Measurements from ENCODE around the gene GCK. TPM values are rescaled to one million over a fixed set of nuclear protein-coding genes. Genes with fewer than 3 reads are reported as not detected.

Gene GCK
- total and polyA plus RNA-seq, 4 donors, result 0.09 to 12.7 (median 0.44) TPM

DNA sequence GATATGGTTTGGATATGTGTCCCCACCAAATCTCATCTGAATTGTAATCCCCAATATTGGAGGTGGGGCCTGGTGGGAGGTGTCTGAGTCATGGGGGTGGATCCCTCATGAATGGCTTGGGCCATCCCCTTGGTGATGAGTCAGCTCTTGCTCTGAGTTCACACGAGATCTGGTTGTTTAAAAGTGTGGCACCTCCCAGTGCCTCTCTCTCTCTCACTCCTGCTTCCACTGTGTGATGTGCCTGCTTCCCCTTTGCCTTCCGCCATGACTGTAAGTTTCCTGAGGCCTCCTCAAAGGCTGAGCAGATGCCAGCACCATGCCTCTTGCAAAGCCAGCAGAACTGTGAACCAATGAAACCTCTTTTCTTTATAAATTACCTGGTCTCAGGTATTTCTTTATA, 4.8 kb upstream of the GCK start:
- no peak overlapping the region for H3K9ac ChIP-seq (ENCODE audit: low read depth in 1 of 2, low read length in 2 of 2)
- no peaks in the 10 kb centered on the region for H3K9me3 ChIP-seq (ENCODE audit: control insufficient read depth in 4 of 4, low read length in 3 of 4)
- H3K4me1 ChIP-seq (ENCODE audit: control insufficient read depth in 4 of 4, insufficient read depth in 4 of 4, low read length in 3 of 4), result peaks cover 0 to 5% (median 0%) of the 10 kb centered on the region in 4 donors
- no peaks in the 10 kb centered on the region for H3K36me3 ChIP-seq (ENCODE audit: control insufficient read depth in 4 of 4, insufficient read depth in 3 of 4, low read depth in 1 of 4, low read length in 3 of 4)
- no peak for DNase-seq (ENCODE audit: low spot score)
- 81% methylated on average over 2 of the region's 2 CpGs for WGBS
- H3K27ac ChIP-seq (ENCODE audit: low read depth in 1 of 2, low read length in 2 of 2), result no peak overlapping the region
- TF ChIP-seq FOXA2 (IDR thresholded peaks at IDR 0.05), result no peak
- no peaks in the 10 kb centered on the region for H3K27me3 ChIP-seq (ENCODE audit: control insufficient read depth in 4 of 4, insufficient read depth in 4 of 4, low read length in 3 of 4)
- H3K4me3 ChIP-seq (ENCODE audit: low read depth in 1 of 3, low read length in 3 of 3), result no peak overlapping the region

DNA sequence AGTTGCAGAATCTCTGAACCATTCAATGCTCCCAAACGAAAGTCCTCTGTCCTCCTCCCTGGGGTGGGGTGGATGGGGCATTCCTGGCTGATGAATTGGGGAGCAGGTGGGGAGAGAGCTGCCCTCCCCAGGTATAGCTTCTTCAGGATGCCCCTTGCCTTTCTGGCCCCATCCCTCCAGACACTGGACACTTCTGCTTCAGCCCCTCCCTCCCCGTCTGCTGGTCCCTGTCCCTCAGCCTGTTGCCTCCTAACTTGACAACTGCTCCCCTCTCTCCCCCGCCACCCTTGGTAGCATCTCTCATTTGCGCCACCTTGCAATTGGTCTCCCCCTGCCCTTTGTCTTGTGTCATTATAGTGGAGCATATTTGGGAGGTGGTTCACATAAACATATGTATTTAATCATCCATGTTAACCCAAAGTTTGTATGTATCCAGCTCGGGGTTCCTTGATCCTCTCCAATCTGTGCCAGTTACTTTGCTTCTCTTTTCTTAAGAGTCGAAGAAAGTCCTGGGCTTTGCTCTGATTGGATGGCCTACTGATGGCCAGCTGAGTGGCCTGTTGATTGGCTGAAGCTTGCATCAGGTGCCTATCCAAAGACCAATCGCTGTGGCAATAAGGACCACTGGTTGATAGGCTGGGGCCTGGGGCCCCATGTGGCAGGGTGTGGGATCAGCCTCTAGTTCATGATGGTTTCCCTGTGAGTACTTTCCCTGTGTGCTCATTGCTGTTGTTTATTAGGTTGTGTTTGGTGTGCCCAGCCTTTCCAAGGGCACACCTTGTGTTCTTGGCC, 4.0 kb upstream of the GCK start:
- DNase-seq (ENCODE audit: low spot score), result no peak
- 84% methylated on average over 7 of the region's 7 CpGs for WGBS
- no peak overlapping the region for H3K9ac ChIP-seq (ENCODE audit: low read depth in 1 of 2, low read length in 2 of 2)
- no peaks in the 10 kb centered on the region for H3K9me3 ChIP-seq (ENCODE audit: control insufficient read depth in 4 of 4, low read length in 3 of 4)
- H3K4me1 ChIP-seq (ENCODE audit: control insufficient read depth in 4 of 4, insufficient read depth in 4 of 4, low read length in 3 of 4), result peaks cover 0 to 6% (median 2%) of the 10 kb centered on the region in 4 donors
- H3K27me3 ChIP-seq (ENCODE audit: control insufficient read depth in 4 of 4, insufficient read depth in 4 of 4, low read length in 3 of 4), result no peaks in the 10 kb centered on the region
- no peaks in the 10 kb centered on the region for H3K36me3 ChIP-seq (ENCODE audit: control insufficient read depth in 4 of 4, insufficient read depth in 3 of 4, low read depth in 1 of 4, low read length in 3 of 4)
- no peak overlapping the region for H3K4me3 ChIP-seq (ENCODE audit: low read depth in 1 of 3, low read length in 3 of 3)
- H3K27ac ChIP-seq (ENCODE audit: low read depth in 1 of 2, low read length in 2 of 2), result no peak overlapping the region
- TF ChIP-seq HNF4G (IDR thresholded peaks at IDR 0.05), result no peak

DNA sequence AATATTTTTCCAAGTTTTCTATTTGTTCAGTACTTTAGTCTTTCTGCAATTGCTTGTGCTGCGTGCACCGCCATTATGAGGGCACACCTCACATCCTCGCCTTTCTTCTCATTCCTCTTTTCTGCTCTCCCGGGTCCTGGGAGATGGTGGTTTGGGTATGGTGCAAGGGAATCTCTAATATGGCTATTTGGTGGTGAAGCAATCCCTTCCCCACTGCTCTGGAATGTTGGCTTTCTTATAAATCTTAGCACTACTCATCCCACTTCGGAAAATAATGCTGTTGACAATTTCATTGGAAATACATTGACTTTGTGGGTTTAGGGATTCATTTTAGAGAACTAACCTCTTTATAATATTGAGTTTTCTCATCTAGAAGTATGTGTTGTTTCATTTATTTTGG, 1.9 kb upstream of the GCK start:
- Histone ChIP-seq H3K36me3 (ENCODE audit: control insufficient read depth in 4 of 4, insufficient read depth in 3 of 4, low read depth in 1 of 4, low read length in 3 of 4) (no peaks in the 10 kb centered on the region), H3K27me3 (ENCODE audit: control insufficient read depth in 4 of 4, insufficient read depth in 4 of 4, low read length in 3 of 4) (no peaks in the 10 kb centered on the region), H3K4me1 (ENCODE audit: control insufficient read depth in 4 of 4, insufficient read depth in 4 of 4, low read length in 3 of 4) (peaks cover 0 to 10% (median 5%) of the 10 kb centered on the region in 4 donors), H3K27ac (ENCODE audit: low read depth in 1 of 2, low read length in 2 of 2) (no peak overlapping the region), H3K9me3 (ENCODE audit: control insufficient read depth in 4 of 4, low read length in 3 of 4) (no peaks in the 10 kb centered on the region), H3K9ac (ENCODE audit: low read depth in 1 of 2, low read length in 2 of 2) (no peak overlapping the region), H3K4me3 (ENCODE audit: low read depth in 1 of 3, low read length in 3 of 3) (no peak overlapping the region)
- TF ChIP-seq RAD21 (IDR thresholded peaks at IDR 0.05) (no peak), FOXA2 (IDR thresholded peaks at IDR 0.05) (no peak), YY1 (IDR thresholded peaks at IDR 0.05) (no peak), RXRA (IDR thresholded peaks at IDR 0.05) (no peak), NR2F2 (IDR thresholded peaks at IDR 0.05) (no peak), JUND (IDR thresholded peaks at IDR 0.05) (no peak), GABPA (IDR thresholded peaks at IDR 0.05 in 1 of 2, conservative IDR thresholded peaks at IDR 0.05 in 1 of 2) (no peak), TAF1 (conservative IDR thresholded peaks at IDR 0.05) (no peak), HNF4G (IDR thresholded peaks at IDR 0.05) (no peak), EGR1 (IDR thresholded peaks at IDR 0.05; ENCODE audit: low read depth in 2 of 2) (no peak), HNF4A (conservative IDR thresholded peaks at IDR 0.05) (no peak), SP1 (IDR thresholded peaks at IDR 0.05) (no peak), FOXA1 (IDR thresholded peaks at IDR 0.05) (no peak)
- TF ChIP-seq, protein P1, sequence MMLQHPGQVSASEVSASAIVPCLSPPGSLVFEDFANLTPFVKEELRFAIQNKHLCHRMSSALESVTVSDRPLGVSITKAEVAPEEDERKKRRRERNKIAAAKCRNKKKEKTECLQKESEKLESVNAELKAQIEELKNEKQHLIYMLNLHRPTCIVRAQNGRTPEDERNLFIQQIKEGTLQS (IDR thresholded peaks at IDR 0.05), result no peak
- TF ChIP-seq, protein P2, sequence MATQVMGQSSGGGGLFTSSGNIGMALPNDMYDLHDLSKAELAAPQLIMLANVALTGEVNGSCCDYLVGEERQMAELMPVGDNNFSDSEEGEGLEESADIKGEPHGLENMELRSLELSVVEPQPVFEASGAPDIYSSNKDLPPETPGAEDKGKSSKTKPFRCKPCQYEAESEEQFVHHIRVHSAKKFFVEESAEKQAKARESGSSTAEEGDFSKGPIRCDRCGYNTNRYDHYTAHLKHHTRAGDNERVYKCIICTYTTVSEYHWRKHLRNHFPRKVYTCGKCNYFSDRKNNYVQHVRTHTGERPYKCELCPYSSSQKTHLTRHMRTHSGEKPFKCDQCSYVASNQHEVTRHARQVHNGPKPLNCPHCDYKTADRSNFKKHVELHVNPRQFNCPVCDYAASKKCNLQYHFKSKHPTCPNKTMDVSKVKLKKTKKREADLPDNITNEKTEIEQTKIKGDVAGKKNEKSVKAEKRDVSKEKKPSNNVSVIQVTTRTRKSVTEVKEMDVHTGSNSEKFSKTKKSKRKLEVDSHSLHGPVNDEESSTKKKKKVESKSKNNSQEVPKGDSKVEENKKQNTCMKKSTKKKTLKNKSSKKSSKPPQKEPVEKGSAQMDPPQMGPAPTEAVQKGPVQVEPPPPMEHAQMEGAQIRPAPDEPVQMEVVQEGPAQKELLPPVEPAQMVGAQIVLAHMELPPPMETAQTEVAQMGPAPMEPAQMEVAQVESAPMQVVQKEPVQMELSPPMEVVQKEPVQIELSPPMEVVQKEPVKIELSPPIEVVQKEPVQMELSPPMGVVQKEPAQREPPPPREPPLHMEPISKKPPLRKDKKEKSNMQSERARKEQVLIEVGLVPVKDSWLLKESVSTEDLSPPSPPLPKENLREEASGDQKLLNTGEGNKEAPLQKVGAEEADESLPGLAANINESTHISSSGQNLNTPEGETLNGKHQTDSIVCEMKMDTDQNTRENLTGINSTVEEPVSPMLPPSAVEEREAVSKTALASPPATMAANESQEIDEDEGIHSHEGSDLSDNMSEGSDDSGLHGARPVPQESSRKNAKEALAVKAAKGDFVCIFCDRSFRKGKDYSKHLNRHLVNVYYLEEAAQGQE (IDR thresholded peaks at IDR 0.05), result no peak
- TF ChIP-seq, protein P3, sequence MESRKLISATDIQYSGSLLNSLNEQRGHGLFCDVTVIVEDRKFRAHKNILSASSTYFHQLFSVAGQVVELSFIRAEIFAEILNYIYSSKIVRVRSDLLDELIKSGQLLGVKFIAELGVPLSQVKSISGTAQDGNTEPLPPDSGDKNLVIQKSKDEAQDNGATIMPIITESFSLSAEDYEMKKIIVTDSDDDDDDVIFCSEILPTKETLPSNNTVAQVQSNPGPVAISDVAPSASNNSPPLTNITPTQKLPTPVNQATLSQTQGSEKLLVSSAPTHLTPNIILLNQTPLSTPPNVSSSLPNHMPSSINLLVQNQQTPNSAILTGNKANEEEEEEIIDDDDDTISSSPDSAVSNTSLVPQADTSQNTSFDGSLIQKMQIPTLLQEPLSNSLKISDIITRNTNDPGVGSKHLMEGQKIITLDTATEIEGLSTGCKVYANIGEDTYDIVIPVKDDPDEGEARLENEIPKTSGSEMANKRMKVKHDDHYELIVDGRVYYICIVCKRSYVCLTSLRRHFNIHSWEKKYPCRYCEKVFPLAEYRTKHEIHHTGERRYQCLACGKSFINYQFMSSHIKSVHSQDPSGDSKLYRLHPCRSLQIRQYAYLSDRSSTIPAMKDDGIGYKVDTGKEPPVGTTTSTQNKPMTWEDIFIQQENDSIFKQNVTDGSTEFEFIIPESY (IDR thresholded peaks at IDR 0.05), result no peak
- TF ChIP-seq, protein P4, sequence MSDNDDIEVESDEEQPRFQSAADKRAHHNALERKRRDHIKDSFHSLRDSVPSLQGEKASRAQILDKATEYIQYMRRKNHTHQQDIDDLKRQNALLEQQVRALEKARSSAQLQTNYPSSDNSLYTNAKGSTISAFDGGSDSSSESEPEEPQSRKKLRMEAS (IDR thresholded peaks at IDR 0.05), result no peak
- TF ChIP-seq, protein P5, sequence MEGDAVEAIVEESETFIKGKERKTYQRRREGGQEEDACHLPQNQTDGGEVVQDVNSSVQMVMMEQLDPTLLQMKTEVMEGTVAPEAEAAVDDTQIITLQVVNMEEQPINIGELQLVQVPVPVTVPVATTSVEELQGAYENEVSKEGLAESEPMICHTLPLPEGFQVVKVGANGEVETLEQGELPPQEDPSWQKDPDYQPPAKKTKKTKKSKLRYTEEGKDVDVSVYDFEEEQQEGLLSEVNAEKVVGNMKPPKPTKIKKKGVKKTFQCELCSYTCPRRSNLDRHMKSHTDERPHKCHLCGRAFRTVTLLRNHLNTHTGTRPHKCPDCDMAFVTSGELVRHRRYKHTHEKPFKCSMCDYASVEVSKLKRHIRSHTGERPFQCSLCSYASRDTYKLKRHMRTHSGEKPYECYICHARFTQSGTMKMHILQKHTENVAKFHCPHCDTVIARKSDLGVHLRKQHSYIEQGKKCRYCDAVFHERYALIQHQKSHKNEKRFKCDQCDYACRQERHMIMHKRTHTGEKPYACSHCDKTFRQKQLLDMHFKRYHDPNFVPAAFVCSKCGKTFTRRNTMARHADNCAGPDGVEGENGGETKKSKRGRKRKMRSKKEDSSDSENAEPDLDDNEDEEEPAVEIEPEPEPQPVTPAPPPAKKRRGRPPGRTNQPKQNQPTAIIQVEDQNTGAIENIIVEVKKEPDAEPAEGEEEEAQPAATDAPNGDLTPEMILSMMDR (IDR thresholded peaks at IDR 0.05; ENCODE audit: low read depth, low read length, missing input control), result no peak
- DNase-seq (ENCODE audit: low spot score), result no peak
- WGBS, result 92% methylated on average over 5 of the region's 5 CpGs
